Adrenal gland (tissue), 5 donors: ENCODE measurements around the gene SDCCAG8.

Experiments used
- POLR2A ChIP-seq, 2 donors: fragments of 450-650 bp; IDR thresholded peaks; one replicate each; pipeline ENCODE4 v1.6.1; 2017; ENCODE audit warnings: antibody characterized with exemption in 2 of 2, mild to moderate bottlenecking in 2 of 2, moderate library complexity in 1 of 2
- TF ChIP-seq, protein P1 (sequence below), 6 experiments: fragments of 450-650 bp in 4 of 6; fragments of 200-600 bp in 2 of 6; sonication (generic) in 1 of 6; IDR thresholded peaks; 1 replicate in 5 of 6; 2 replicates in 1 of 6; pipeline versions ENCODE4 v1.5.1 to v1.8.0; 2016 to 2021; ENCODE audit warnings: antibody characterized with exemption in 6 of 6, mild to moderate bottlenecking in 2 of 6, moderate library complexity in 1 of 6
- donor health status: DM: no; HTN: no; CAD: no.

DNA sequence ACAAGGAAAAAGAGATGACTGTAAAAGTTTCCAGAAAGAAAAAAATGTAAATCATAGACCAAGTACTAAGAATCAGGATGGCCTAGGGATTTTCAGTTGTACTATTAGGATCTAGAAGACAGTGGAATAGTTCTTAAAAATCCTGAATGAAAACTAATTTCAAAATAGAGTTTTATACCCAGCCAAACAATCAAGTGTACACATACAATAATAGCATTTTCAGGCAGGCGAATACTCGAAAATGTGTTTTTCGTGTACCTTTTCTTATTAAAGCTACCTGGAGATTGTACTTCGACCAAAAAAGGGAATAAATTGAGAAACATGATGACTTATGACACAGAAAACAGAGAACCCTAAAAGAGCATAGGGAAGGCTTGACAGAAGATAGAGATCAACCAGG, 118.6 kb downstream of the SDCCAG8 start:
- TF ChIP-seq POLR2A (IDR thresholded peaks at IDR 0.05) = no peak
- TF ChIP-seq, protein P1, sequence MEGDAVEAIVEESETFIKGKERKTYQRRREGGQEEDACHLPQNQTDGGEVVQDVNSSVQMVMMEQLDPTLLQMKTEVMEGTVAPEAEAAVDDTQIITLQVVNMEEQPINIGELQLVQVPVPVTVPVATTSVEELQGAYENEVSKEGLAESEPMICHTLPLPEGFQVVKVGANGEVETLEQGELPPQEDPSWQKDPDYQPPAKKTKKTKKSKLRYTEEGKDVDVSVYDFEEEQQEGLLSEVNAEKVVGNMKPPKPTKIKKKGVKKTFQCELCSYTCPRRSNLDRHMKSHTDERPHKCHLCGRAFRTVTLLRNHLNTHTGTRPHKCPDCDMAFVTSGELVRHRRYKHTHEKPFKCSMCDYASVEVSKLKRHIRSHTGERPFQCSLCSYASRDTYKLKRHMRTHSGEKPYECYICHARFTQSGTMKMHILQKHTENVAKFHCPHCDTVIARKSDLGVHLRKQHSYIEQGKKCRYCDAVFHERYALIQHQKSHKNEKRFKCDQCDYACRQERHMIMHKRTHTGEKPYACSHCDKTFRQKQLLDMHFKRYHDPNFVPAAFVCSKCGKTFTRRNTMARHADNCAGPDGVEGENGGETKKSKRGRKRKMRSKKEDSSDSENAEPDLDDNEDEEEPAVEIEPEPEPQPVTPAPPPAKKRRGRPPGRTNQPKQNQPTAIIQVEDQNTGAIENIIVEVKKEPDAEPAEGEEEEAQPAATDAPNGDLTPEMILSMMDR (IDR thresholded peaks at IDR 0.05) = no peak
